ENCODE measurements around the gene USP32.
"Not testable (repeated sequence)": the region's sequence is repeated elsewhere in the genome, so short reads cannot be mapped to it uniquely, and the experiment has no call there.

GRCh38 chr17:60379461-60379860, 12.5 kb downstream of the USP32 start:
- TF ChIP-seq CTCF, POLR2A (IDR thresholded peaks at IDR 0.05): not testable (repeated sequence)
